Peyer's patch (tissue), 4 donors: ENCODE data around the gene DCHS1. TPM values are rescaled to one million over a fixed set of nuclear protein-coding genes. Genes with fewer than 3 reads are reported as not detected.
A peak's percentile ranks its signal among the peaks of the same experiment; 100 is the strongest.

Source experiments
- DNase-seq, 3 donors: peaks; one replicate each; pipeline ENCODE4 v3.0.0-alpha.2; 2017 to 2019
- H3K27ac ChIP-seq, 4 donors: fragments of 200-600 bp; sonication (generic); one replicate each; pipeline ENCODE4 v1.5.1; 2016 to 2019
- H3K27me3 ChIP-seq, 2 donors: fragments of 200-600 bp; sonication (generic); one replicate each; pipeline ENCODE4 v1.5.1; 2019
- H3K36me3 ChIP-seq, 3 donors: fragments of 200-600 bp; sonication (generic); one replicate each; pipeline ENCODE4 v1.5.1; 2016 to 2019
- H3K4me1 ChIP-seq, 4 donors: fragments of 200-600 bp; sonication (generic); one replicate each; pipeline ENCODE4 v1.5.1; 2016 to 2019
- H3K4me3 ChIP-seq, 4 donors: fragments of 200-600 bp; sonication (generic); 1 replicate in 3 of 4; 2 replicates in 1 of 4; pipeline ENCODE4 v1.5.1; 2016 to 2019; ENCODE audit warnings: mild to moderate bottlenecking in 1 of 4
- H3K9me3 ChIP-seq, 4 donors: fragments of 200-600 bp; sonication (generic); one replicate each; pipeline ENCODE4 v1.5.1; 2016 to 2019; ENCODE audit warnings: mild to moderate bottlenecking in 1 of 4
- POLR2A ChIP-seq, 2 donors: fragments of 450-650 bp; IDR thresholded peaks; one replicate each; pipeline ENCODE4 v1.5.1; 2017; ENCODE audit warnings: antibody characterized with exemption in 2 of 2, mild to moderate bottlenecking in 2 of 2, moderate library complexity in 2 of 2
- total RNA-seq, 4 donors: library from RNA; depleted of rRNA; stranded (reverse); fragments of >200 nt; gene quantifications; one replicate each; pipeline ENCODE4 v1.1.0, GENCODE V29; 2016
- TF ChIP-seq, protein P1 (sequence below), 6 experiments: fragments of 450-650 bp in 4 of 6; fragments of 200-600 bp in 2 of 6; sonication (generic) in 1 of 6; IDR thresholded peaks; one replicate each; pipeline ENCODE4 v1.5.1; 2017 to 2019; ENCODE audit warnings: antibody characterized with exemption in 6 of 6, mild to moderate bottlenecking in 3 of 6, moderate library complexity in 1 of 6

Gene DCHS1
- total RNA-seq, 4 donors from 2014 or later = 2.8 to 12.4 (median 9.7) TPM

DNA sequence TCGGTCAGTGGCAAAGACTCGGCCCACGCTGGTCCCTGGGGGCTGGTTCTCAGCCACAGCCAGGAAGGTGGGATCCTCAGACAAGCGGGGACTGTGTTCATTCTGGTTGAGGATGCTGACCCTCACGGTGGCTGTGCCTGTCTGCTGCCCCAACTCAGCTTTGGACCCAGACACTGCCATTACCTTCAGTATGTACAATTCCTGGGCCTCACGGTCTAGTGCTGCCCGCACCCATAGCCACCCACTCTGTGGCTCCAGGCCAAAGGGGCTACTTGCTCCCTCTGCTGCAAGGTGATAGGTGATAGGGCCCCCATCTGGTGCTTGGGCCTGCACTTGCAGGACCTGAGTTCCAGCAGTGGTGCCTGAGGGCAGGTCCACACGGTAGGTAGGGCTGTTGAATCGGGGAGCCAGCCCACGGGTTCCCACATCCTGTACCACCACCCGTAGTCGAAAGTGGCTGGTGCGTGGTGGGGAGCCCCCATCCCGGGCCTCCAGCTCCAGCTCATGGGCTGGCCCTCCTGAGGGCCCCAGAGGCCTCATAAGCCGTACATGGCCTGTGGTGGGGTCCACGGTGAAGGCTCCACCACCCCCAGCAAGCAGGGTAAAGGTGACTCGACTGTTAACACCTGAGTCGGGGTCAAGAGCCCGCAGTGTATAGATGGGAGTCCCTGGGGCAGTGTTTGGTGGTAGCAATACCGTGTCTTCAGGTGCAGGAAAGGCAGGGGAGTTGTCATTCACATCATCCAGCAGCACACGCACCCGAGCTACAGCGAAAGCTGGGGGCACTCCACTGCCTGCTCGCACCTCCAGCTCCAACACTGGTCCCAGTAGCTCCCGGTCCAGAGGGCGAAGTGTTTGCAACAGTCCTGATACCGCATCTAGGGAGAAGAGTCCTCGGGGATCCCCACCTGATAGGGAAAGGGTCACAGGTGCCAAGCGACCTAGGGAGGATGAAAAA is 23.2 kb downstream of the DCHS1 start:
- Histone ChIP-seq H3K27me3 (no peaks in the 10 kb centered on the region), H3K36me3 (peaks cover 0 to 24% (median 0%) of the 10 kb centered on the region in 3 donors), H3K27ac (no peak overlapping the region), H3K9me3 (no peaks in the 10 kb centered on the region), H3K4me3 (no peak overlapping the region), H3K4me1 (peaks cover 0 to 16% (median under 1%) of the 10 kb centered on the region in 4 donors)
- no peak for TF ChIP-seq POLR2A (IDR thresholded peaks at IDR 0.05)
- TF ChIP-seq, protein P1, sequence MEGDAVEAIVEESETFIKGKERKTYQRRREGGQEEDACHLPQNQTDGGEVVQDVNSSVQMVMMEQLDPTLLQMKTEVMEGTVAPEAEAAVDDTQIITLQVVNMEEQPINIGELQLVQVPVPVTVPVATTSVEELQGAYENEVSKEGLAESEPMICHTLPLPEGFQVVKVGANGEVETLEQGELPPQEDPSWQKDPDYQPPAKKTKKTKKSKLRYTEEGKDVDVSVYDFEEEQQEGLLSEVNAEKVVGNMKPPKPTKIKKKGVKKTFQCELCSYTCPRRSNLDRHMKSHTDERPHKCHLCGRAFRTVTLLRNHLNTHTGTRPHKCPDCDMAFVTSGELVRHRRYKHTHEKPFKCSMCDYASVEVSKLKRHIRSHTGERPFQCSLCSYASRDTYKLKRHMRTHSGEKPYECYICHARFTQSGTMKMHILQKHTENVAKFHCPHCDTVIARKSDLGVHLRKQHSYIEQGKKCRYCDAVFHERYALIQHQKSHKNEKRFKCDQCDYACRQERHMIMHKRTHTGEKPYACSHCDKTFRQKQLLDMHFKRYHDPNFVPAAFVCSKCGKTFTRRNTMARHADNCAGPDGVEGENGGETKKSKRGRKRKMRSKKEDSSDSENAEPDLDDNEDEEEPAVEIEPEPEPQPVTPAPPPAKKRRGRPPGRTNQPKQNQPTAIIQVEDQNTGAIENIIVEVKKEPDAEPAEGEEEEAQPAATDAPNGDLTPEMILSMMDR (IDR thresholded peaks at IDR 0.05) = no peak
- no peak for DNase-seq

DNA sequence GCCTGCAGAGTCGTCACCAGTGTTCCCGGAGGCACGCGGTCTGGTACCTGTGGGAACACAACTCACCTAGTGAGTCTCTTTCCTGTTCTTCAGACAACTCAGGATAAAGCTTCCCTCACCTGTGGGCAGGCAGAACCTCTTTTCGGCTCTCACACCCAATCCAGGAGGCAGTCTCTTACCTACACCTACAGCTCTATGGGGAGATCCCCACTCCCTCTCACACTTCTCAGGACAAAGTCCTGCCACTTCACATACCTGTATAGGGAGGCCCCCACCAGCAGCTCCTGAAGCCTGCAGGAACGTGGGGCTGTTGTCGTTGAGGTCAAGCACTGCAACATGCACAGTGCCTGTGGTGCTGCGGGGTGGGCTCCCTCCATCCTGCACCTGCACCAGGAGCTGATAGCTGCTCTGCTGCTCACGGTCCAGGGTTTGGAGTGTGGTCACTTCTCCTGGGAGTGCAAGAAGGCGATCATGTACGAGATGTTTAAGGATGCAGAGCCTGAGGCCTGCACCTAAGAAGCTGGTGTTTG is 24.2 kb downstream of the DCHS1 start:
- Histone ChIP-seq H3K9me3 (no peaks in the 10 kb centered on the region), H3K27me3 (no peaks in the 10 kb centered on the region), H3K4me1 (peaks cover 0 to 15% (median 3%) of the 10 kb centered on the region in 4 donors), H3K27ac (no peak overlapping the region), H3K36me3 (peaks cover 0 to 30% (median 0%) of the 10 kb centered on the region in 3 donors), H3K4me3 (no peak overlapping the region)
- TF ChIP-seq POLR2A (IDR thresholded peaks at IDR 0.05) = no peak
- TF ChIP-seq, protein P1 (IDR thresholded peaks at IDR 0.05) = no peak
- no peak for DNase-seq

DNA sequence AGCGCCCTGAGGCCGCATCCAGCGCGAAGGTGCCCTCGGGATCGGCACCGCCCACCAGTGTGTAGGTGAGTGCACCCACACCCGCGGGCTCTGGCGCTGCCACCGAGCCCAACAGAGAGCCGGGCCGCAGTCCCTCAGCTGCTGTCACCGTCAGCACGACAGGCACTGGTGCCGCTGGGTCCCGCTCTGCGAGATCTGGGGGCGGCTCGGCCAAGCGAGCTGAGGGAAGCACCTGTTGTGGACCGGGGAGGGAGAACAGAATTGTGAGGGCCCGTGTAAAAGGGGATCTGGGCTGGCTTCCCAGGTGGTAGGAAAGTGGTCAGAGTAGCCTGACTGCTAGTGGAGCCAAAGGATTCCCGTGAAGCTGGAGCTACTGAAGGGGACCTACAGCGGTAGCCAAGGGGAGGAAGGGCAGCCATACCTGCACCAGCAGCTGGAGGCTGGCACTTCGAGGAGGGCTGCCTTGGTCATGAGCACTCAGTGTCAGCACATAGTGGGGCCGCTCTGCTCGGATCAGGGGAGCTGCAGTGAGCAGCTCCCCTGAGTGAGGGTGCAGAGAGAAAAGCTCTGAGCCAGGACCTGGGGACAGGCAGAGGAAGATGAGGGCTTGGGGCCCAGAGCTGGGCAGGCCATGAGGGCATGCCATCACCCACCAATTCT is 24.8 kb downstream of the DCHS1 start:
- Histone ChIP-seq H3K9me3 (no peaks in the 10 kb centered on the region), H3K36me3 (peaks cover 0 to 36% (median 0%) of the 10 kb centered on the region in 3 donors), H3K4me3 (peak overlapping the region in 2 of 4 donors; percentile 38 to 47), H3K27ac (no peak overlapping the region), H3K4me1 (peaks cover 0 to 9% (median 3%) of the 10 kb centered on the region in 4 donors), H3K27me3 (no peaks in the 10 kb centered on the region)
- DNase-seq = no peak
- TF ChIP-seq POLR2A (IDR thresholded peaks at IDR 0.05) = no peak
- TF ChIP-seq, protein P1 (IDR thresholded peaks at IDR 0.05) = no peak

DNA sequence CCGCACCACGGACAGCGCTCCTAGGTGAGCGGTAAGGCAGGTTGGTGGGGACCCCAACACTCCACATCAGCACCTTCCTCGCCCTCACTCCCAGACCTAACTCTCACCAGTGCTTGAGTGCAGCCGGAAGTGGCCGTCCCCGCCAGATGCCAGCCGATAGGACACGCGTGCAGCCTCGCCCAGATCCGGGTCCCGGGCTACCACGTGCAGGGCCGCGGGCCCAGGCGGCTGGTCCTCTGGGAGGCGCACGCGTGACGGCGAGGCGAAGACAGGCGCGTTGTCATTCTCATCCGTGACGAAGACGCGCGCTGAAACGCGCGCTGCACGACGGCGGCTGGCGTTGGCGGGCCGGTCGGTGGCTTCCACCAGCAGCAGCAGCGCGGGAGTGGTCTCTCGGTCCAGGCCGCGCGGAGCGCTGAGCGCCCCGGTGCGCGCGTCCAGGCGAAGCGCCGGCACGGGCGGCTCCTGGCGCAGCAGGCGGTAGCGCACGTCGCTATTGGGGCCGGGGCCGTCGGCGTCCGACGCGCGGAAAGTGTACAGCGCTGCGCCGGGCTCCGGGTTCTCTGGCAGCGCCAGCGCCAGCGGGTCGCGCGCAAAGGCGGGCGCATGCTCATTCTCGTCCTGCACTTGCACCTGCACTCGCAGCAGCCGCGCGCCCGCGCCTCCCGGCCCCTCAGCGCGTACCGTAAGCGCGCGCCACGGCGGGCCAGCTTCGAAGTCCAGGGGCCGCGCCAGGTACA is 25.5 kb downstream of the DCHS1 start:
- Histone ChIP-seq H3K9me3 (no peaks in the 10 kb centered on the region), H3K4me3 (peak overlapping the region in 2 of 4 donors; percentile 38 to 47), H3K27me3 (no peaks in the 10 kb centered on the region), H3K27ac (no peak overlapping the region), H3K4me1 (peaks cover 0 to 7% (median under 1%) of the 10 kb centered on the region in 4 donors), H3K36me3 (peaks cover 0 to 43% (median 0%) of the 10 kb centered on the region in 3 donors)
- TF ChIP-seq, protein P1 (IDR thresholded peaks at IDR 0.05) = no peak
- no peak for TF ChIP-seq POLR2A (IDR thresholded peaks at IDR 0.05)
- DNase-seq = no peak

DNA sequence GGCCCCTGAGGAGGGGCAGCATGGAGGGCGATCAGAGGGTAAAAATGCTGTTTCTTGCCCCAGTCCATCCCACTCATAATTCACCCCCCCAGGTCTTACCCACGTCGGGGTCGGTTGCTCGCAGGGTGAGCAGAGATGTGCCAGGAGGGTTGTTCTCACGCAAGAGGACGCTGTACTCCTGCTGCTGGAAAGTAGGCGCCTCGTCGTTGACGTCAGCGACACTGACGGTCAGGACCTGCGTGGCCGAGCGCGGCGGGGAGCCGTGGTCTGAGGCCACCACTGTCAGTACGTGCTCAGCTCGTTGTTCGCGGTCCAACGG is 26.1 kb downstream of the DCHS1 start:
- peaks cover 0 to 44% (median 0%) of the 10 kb centered on the region in 3 donors for H3K36me3 ChIP-seq
- no peaks in the 10 kb centered on the region for H3K9me3 ChIP-seq
- H3K27ac ChIP-seq = no peak overlapping the region
- TF ChIP-seq, protein P1 (IDR thresholded peaks at IDR 0.05) = no peak
- TF ChIP-seq POLR2A (IDR thresholded peaks at IDR 0.05) = no peak
- DNase-seq = no peak
- H3K27me3 ChIP-seq = no peaks in the 10 kb centered on the region
- peaks cover 0 to 7% (median 0%) of the 10 kb centered on the region in 4 donors for H3K4me1 ChIP-seq
- H3K4me3 ChIP-seq = no peak overlapping the region
